Spleen (tissue), 7 donors: ENCODE data around the gene GSTK1.

Experiments
- CTCF ChIP-seq, 11 experiments: fragments of 200-600 bp in 7 of 11; fragments of 450-650 bp in 4 of 11; sonication (generic) in 4 of 11; IDR thresholded peaks in 8 of 11; conservative IDR thresholded peaks in 3 of 11; 1 replicate in 7 of 11; 2 replicates in 4 of 11; pipeline versions ENCODE4 v1.4.0 to v1.8.0; 2016 to 2021; ENCODE audit warnings: antibody characterized with exemption in 11 of 11, inconsistent platforms in 4 of 11, mild to moderate bottlenecking in 1 of 11
- POLR2A ChIP-seq, 3 donors: fragments of 450-650 bp; IDR thresholded peaks; one replicate each; pipeline ENCODE4 v1.5.1; 2017; ENCODE audit warnings: antibody characterized with exemption in 3 of 3, mild to moderate bottlenecking in 1 of 3
- donor health status: DM: no; HTN: no; CAD: no; lungs with moderate emphysema.
- donor health status: DM: no; HTN: no; CAD: no.
- donor health status: DM: no; HTN: no; CAD: no.

DNA sequence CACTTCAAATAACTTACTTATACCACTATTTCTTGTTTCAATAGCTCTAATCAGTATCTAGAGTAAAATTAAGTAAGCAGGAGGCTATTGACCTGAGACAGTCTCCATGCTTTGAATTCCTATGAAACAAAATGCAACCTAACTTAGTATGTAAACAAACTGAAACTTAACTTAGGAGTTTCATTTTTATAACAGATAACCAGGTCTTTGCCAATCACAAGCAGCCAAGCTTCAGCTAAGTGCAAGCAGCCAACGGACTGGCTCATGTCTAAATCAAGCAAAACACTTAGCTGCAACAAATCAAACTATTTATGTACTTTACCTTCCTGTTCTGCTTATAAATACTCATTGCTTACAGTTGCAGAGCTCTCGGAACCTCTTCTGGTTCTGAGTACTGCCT, 4.4 kb upstream of the GSTK1 start:
- TF ChIP-seq CTCF (IDR thresholded peaks at IDR 0.05 in 8 of 11, conservative IDR thresholded peaks at IDR 0.05 in 3 of 11): no peak
- TF ChIP-seq POLR2A (IDR thresholded peaks at IDR 0.05): no peak
